NCI-H446 treated with DMSO at 0.1 percent for 48 hours (cell line): Measurements from ENCODE around the gene KIFC3.
"Not testable (repeated sequence)": the region's sequence is repeated elsewhere in the genome, so short reads cannot be mapped to it uniquely, and the experiment has no call there.

Experiments used
- DNase-seq: peaks from one replicate; lab custom pipeline; 2025; lab: John Stamatoyannopoulos, UW

Gene KIFC3

DNA sequence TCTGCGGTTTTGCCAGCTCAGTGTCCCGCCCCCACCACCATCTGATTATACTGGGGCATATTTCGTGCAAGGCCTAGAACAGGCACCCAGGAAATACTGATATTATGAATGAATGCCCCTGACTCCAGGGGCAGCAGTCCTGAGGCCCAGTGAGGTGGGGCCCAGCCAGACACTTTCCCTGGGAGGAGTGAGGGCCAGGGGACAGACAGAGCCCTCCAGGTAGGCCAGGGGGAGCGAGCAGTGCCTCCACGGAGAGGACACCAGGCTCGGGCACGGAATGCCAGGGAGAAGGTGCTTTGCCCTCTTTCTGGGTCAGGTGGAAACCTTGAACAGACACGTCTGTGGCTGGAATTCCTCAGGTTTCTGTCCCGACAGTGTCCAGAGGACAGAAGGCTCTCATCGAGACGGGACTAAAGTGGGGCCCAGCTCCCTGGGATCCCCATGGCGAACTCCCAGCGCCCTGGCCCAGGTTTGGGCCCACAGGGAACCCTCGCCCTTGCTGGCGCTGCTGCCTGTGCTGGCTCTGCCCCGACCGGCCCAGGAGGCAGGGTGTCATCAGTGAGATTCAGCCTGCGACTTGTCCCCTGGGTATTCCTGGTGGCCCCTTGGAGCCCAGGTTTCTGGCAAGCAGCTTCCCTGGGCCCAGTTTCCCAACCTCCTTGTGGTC is 62.4 kb downstream of the KIFC3 start:
- DNase-seq, result no peak

- no peak for DNase-seq
Observed at GRCh38 chr16:57738844-57739243, 63.4 kb downstream of the KIFC3 start.

- DNase-seq, result no peak
Observed at GRCh38 chr16:57736419-57737351, 65.6 kb downstream of the KIFC3 start.

GRCh38 chr16:57735755-57736418 is 66.4 kb downstream of the KIFC3 start, which contains the start of gene KATNB1:
Gene KATNB1 (plus strand): TSS chr16:57735770. CDS start chr16:57737244, 1,474 bp downstream.
- DNase-seq, result no peak

DNA sequence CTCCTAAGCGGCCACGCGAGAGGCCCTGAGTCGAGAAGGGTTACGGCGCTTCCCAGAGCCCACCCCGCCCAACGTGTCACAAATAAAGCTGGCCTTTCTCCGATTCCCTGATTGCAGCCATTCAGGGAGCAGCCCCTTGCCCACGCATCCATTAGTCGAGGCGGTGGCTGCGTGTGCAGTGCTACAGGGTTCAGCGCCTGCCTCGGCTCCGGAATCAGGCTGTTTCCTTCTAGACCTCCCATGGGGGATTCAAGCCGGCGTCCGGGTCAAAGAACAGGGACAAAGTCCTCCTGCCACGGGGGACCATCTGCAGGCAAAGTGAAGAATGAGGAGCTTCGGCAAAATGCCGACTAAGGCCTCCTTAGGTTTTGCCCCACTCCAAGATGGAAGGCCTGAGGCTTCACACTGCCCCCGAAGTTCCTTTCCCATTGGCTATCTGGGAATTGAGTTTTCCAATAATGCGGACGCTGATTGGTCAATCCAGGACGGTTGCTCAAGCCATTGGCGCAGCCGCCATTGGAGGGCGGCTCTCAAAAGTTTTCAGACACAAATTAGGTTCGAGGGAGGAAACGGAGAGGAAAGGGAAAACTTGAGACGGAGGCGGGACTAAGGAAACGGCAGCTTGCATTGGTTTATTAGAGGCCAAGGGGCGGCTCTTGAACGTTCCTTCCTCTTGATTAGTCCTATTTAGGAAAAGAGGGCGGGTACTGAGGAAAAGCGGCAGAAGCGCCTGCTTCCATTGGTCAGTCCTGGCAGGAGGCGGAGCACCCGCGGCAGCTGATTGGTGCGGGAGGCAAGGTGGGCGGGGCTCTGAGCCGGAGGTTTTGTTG is 67.2 kb downstream of the KIFC3 start:
- peak; percentile 99 for DNase-seq

DNA sequence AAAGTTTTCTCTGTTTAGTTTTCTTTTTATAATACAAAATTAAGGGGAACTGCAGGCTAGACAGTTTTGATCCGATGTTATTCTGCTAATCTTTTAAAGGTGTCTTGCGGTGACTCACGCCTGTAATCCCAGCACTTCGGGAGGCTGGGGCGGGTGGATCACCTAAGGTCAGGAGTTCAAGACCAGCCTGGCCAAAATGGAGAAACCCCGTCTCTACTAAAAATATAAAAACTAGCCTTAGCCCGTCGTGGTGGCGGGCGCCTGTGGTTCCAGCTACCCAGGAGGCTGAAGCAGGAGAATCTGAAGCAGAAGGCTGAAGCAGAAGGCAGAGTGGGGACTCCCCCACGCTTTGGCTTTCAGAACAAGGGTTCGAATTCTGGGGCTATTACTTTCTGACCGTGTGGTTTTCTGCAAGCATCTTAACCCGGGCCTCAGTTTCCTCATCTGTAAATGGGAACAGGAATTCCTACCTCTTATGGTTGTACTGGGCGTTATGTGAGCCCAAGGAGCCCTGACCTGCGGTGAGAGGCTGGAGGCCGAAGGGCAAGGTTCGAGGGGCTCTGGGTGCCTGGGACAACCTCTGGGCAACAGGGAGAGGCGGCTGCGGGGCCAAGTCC is 67.9 kb downstream of the KIFC3 start:
- no peak for DNase-seq

DNA sequence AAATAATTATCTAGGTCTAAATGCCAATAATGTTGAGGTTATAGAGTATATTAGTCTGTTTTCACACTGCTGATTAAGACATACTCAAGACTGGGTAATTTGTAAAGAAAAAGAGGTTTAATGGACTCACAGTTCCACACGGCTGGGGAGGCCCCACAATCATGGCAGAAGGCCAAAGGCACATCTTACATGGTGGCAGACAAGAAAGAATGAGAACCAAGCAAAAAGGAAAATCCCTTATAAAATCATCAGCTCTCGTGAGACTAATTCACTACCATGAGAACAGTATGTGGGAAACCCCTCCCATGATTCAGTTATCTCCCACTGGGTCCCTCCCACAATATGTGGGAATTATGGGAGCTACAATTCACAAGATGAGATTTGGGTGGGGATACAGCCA is 69.6 kb downstream of the KIFC3 start:
- no peak for DNase-seq

GRCh38 chr16:57732037-57732436 is 70.3 kb downstream of the KIFC3 start:
- DNase-seq, result no peak

DNA sequence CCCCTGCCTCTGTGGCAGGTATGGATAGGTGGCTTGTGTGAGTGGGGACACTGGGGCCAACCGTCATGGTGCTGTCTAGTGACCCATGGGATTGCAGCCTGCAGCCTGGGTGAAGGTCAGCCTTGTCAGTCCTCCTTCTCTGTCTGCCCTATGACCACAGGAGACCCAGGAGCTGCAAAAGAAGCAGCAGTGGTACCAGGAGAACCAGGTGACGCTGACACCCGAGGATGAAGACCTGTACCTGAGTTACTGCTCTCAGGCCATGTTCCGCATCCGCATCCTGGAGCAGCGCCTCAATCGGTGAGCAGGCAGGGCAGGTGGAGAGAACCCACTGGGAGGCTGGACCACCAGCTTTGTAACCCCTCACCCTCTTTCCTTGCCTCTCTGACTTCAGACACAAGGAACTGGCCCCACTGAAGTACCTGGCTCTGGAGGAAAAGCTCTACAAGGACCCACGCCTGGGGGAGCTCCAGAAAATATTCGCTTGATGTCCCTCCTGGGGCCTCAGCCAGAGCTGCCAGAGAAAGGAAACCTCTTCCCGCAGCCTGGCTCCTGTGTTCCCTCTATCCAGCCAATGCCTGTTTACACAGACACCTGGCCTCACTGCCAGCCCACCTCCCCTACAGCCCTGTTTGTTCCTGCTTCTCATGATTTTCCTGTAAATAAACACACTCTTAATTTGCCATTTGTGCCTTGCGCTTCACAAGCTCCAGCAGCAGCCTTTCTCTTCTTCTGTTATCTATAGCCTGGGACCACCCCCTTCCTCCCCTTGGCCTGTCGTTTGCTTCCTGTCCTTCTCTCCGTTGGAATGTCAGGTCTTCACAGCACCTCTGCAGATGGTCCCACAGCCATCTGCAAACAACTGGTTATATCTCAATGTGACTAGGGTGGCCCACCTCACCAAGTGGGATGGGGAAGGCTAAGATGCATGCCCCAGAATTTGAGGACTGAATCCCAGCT is 71.2 kb downstream of the KIFC3 start:
- no peak for DNase-seq

- DNase-seq, result not testable (repeated sequence)
Observed at GRCh38 chr16:57729852-57730251, 72.4 kb downstream of the KIFC3 start.

DNA sequence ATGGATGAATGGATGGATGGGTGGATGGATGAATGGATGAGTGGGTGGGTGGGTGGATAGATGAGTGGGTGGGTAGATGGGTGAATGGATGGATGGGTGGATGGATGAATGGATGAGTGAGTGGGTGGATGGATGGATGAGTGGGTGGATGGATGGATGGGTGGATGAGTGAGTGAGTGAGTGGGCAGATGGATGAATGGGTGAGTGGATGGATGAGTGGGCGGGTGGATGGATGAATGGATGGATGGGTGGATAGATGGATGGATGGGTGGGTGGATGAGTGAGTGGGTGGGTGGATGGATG is 73.2 kb downstream of the KIFC3 start:
- no peak for DNase-seq

GRCh38 chr16:57728336-57729181 is 73.7 kb downstream of the KIFC3 start:
- DNase-seq, result no peak

- no peak for DNase-seq
Observed at GRCh38 chr16:57727610-57728009, 74.7 kb downstream of the KIFC3 start.

- no peak for DNase-seq
Observed at GRCh38 chr16:57726433-57726947, 75.8 kb downstream of the KIFC3 start.

DNA sequence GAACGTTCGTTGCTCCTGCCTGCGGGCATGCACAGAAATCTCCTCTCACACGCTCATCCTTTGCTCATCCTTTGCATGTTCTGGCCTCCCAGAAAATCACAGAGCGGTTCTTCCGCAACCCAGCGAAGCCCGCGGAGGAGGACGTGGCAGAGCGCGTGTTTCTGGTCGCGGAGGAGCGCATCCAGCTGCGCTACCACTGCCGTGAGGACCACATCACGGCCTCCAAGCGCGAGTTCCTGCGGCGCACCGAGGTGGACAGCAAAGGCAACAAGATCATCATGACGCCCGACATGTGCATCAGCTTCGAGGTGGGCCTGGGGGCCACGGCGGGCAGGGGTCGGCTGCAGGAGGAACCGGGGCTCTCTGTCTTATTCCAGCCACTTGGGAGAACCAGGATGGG is 76.3 kb downstream of the KIFC3 start:
- DNase-seq, result no peak

DNA sequence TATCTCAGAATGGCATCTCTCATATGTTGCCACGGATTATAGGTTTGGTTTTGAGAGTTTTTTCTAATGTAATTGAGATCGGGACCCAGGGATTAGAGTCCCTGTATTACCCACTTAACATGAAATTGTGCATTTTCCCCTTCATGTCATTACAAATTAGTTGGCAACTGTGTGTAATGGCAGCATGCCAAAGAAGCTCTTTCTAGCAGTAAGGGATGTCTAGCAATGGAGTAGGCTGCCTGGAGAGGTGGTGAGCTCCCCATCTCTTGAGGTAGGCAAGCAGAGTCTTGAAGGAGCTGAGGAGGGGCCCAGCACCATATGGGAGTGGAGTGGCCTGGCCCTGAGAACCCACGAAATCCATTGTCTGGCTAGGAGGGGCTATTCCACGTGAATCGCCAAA is 76.7 kb downstream of the KIFC3 start:
- no peak for DNase-seq

DNA sequence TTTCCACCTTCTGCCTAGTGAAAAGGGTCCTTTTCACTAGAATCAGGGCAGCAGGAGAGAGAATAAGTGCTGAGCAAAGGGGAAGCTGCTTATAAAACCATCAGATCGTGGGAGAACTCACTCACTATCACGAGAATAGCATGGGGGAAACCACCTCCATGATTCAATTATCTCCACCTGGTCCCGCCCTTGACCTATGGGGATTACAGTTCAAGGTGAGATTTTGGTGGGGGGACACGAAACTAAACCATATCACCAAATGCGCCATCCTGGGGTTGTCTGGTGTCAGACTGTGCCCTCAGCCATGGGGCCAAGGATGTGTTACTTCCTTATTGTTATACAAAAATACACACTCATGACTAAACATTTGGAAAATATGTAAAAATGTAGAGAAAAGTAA is 77.1 kb downstream of the KIFC3 start:
- no peak for DNase-seq

DNA sequence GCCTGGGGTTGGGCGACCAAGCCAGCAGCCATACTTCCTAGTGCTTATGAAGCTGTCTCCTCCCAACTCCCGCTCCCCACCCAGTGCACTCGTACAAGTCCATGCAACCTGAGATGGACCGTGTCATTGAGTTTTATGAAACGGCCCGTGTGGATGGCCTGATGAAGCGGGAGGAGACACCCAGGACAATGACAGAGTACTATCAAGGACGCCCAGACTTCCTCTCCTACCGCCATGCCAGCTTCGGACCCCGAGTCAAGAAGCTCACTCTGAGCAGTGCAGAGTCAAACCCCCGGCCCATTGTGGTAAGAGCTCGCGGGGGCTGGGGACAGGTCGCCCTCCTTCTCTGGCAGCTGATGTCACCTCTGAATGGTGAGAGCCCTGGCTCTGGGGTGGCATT is 77.8 kb downstream of the KIFC3 start:
- DNase-seq, result no peak

GRCh38 chr16:57723170-57723569 is 79.1 kb downstream of the KIFC3 start:
- DNase-seq, result no peak
